Trophoblast cell (in vitro differentiated cells and primary cell): ENCODE measurements around the gene LRRC73.

Source experiments
- DNase-seq, 2 donors: peaks; one replicate each; pipeline ENCODE4 v3.0.0-alpha.2; 2016
- H2AFZ ChIP-seq: 2 replicates; pipeline ENCODE4 v1.6.1; 2013; ENCODE audit warnings: low read length, moderate library complexity, mild to moderate bottlenecking; ENCODE audit not compliant: insufficient read depth, poor library complexity
- H2AK5ac ChIP-seq: 2 replicates; pipeline ENCODE4 v1.6.1; 2013; ENCODE audit warnings: mild to moderate bottlenecking, low read length
- H2BK120ac ChIP-seq: 2 replicates; pipeline ENCODE4 v1.6.1; 2013; ENCODE audit warnings: low read length, mild to moderate bottlenecking, moderate library complexity; ENCODE audit not compliant: insufficient read depth, poor library complexity
- H2BK12ac ChIP-seq: 2 replicates; pipeline ENCODE4 v1.6.1; 2013; ENCODE audit warnings: mild to moderate bottlenecking, low read length, moderate library complexity
- H2BK5ac ChIP-seq: 2 replicates; pipeline ENCODE4 v1.6.1; 2013; ENCODE audit warnings: low read length, low read depth, moderate library complexity, mild to moderate bottlenecking; ENCODE audit not compliant: poor library complexity
- H3K14ac ChIP-seq: 2 replicates; pipeline ENCODE4 v1.6.1; 2013; ENCODE audit warnings: mild to moderate bottlenecking, low read length
- H3K18ac ChIP-seq: 2 replicates; pipeline ENCODE4 v1.6.1; 2013; ENCODE audit warnings: mild to moderate bottlenecking, low read length
- H3K23ac ChIP-seq: 2 replicates; pipeline ENCODE4 v1.6.1; 2013; ENCODE audit warnings: low read length
- H3K27ac ChIP-seq: 2 replicates; pipeline ENCODE4 v1.5.1; 2013; ENCODE audit warnings: low read depth, mild to moderate bottlenecking, inconsistent platforms, low read length, moderate library complexity
- H3K27me3 ChIP-seq: 2 replicates; pipeline ENCODE4 v1.6.1; 2013; ENCODE audit warnings: inconsistent platforms, mild to moderate bottlenecking, low read length, moderate library complexity; ENCODE audit not compliant: insufficient read depth
- H3K36me3 ChIP-seq, 2 experiments: 1 replicate in 1 of 2; 2 replicates in 1 of 2; pipeline ENCODE4 v1.6.1; 2013; ENCODE audit warnings: low read length in 2 of 2, mild to moderate bottlenecking in 2 of 2, moderate library complexity in 1 of 2; ENCODE audit not compliant: insufficient read depth in 2 of 2, control insufficient read depth in 1 of 2
- H3K4ac ChIP-seq: 2 replicates; pipeline ENCODE4 v1.6.1; 2013; ENCODE audit warnings: low read depth, mild to moderate bottlenecking, low read length, moderate library complexity
- H3K4me1 ChIP-seq, 2 experiments: 1 replicate in 1 of 2; 2 replicates in 1 of 2; pipeline ENCODE4 v1.6.1; 2013; ENCODE audit warnings: low read length in 2 of 2, mild to moderate bottlenecking in 2 of 2, moderate library complexity in 1 of 2; ENCODE audit not compliant: insufficient read depth in 2 of 2, control insufficient read depth in 1 of 2
- H3K4me2 ChIP-seq: 2 replicates; pipeline ENCODE4 v1.6.1; 2013; ENCODE audit warnings: inconsistent platforms, mild to moderate bottlenecking, low read length, moderate library complexity
- H3K4me3 ChIP-seq: 2 replicates; pipeline ENCODE4 v1.5.1; 2013; ENCODE audit warnings: mild to moderate bottlenecking, low read depth, low read length, inconsistent platforms
- H3K79me1 ChIP-seq: one replicate; pipeline ENCODE4 v1.6.1; 2013; ENCODE audit warnings: low read length
- H3K79me2 ChIP-seq: 2 replicates; pipeline ENCODE4 v1.6.1; 2013; ENCODE audit warnings: low read length, mild to moderate bottlenecking; ENCODE audit not compliant: control insufficient read depth, insufficient read depth, poor library complexity
- H3K9ac ChIP-seq: 2 replicates; pipeline ENCODE4 v1.6.1; 2013; ENCODE audit warnings: mild to moderate bottlenecking, low read length
- H3K9me3 ChIP-seq: 2 replicates; pipeline ENCODE4 v1.6.1; 2013; ENCODE audit warnings: low read depth, mild to moderate bottlenecking, control low read depth, inconsistent platforms, low read length; ENCODE audit not compliant: insufficient read depth
- H4K12ac ChIP-seq: 2 replicates; pipeline ENCODE4 v1.6.1; 2013; ENCODE audit warnings: low read depth, mild to moderate bottlenecking, low read length, moderate library complexity
- H4K8ac ChIP-seq: 2 replicates; pipeline ENCODE4 v1.6.1; 2013; ENCODE audit warnings: low read depth, mild to moderate bottlenecking, low read length, moderate library complexity
- H4K91ac ChIP-seq: one replicate; pipeline ENCODE4 v1.6.1; 2013; ENCODE audit warnings: low read depth, mild to moderate bottlenecking, low read length, moderate library complexity
- WGBS: extraction: QIAGEN DNeasy Blood & Tissue Kit; methylation state at CpG from one replicate; pipeline ENCODE4 v1.1.7; 2013; ENCODE audit warnings: missing lambda C conversion rate; ENCODE audit not compliant: insufficient read length, insufficient coverage; ENCODE audit errors: extremely low coverage; 5-methylcytosine and 5-hydroxymethylcytosine counted together

The LRRC73 gene

DNA sequence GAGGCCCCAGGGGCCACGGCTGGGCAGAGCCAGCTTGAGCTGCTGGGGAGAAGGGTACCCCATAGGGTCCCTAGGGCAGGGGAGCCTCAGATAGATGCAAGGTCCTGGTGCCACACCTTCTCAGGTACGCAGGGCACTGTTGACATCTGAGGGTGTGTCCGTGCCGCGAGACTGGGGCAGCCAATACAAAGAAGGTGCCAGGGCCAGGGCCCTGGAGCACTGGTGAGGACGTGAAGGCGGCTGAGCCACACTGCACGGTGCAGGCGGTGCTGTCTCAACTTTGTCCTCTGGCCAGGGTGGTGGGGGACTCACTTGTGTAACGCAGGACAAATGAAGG, 649 bp upstream of the LRRC73 start:
- no peak overlapping the region for H3K9ac ChIP-seq
- no peak overlapping the region for H2AK5ac ChIP-seq
- no peak overlapping the region for H2AFZ ChIP-seq
- H3K14ac ChIP-seq, result no peak overlapping the region
- H3K27ac ChIP-seq, result no peak overlapping the region
- H2BK120ac ChIP-seq, result no peak overlapping the region
- no peak overlapping the region for H2BK12ac ChIP-seq
- no peak overlapping the region for H3K18ac ChIP-seq
- H3K79me2 ChIP-seq, result peaks cover 1% of the 10 kb centered on the region
- peaks cover 34 to 43% of the 10 kb centered on the region in 2 experiments for H3K36me3 ChIP-seq
- no peak overlapping the region for H4K91ac ChIP-seq
- H4K8ac ChIP-seq, result no peak overlapping the region
- H3K4ac ChIP-seq, result no peak overlapping the region
- H3K9me3 ChIP-seq, result no peaks in the 10 kb centered on the region
- H3K4me3 ChIP-seq, result no peak overlapping the region
- H4K12ac ChIP-seq, result no peak overlapping the region
- peaks cover 2% of the 10 kb centered on the region for H3K79me1 ChIP-seq
- H3K27me3 ChIP-seq, result peaks cover 20% of the 10 kb centered on the region
- no peak overlapping the region for H3K23ac ChIP-seq
- no peak for DNase-seq
- H3K4me1 ChIP-seq, result peaks cover 8 to 13% of the 10 kb centered on the region in 2 experiments
- no CpG with 5 or more reads among the region's 10 CpGs for WGBS
- no peak overlapping the region for H2BK5ac ChIP-seq
- no peak overlapping the region for H3K4me2 ChIP-seq

DNA sequence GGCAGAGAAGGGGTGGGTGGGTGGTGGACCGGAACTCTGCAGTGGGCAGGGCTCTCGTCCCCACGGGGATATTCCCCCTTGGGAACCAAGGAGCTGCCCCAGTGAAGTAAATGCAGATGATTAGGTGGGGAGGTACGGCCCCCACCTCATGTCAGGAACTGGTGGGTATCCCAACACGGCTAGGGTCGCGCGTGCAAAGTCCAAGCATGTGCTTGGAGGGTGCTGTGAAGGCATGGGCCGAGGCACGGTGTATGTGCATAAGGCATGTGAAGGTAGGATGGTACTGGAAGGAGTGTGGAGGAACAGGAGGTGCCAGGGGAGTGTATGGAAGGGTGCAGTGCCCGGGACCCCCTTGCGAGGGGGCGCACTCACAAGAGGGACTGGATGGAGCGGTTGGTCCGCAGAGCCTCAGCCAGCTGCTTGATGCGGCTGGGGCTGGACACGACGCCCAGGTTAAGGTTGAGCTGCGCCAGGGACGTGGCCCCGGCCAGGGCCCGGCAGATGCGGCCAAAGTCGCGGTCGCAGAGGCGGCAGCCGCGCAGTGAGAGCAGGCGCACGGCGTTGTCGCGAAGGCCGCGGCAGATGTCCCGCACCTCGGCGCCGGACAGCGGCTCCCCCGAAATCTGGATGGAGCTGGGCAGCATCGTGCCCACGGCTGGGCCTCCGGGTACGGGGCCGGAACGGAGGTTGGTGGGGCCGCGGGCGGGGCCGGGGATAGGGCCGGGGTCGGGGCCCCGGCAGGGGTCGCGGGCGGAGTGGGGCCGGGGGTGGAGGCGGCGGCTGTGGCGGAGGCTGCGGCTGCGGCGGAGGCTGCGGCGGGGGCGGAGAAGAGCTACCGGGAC, 783 bp downstream of the LRRC73 start:
- H3K18ac ChIP-seq, result peak overlapping the region; percentile 18
- peak overlapping the region; percentile 76 for H3K4me3 ChIP-seq
- DNase-seq, result peak in 1 of 2 donors; percentile 39
- H2AFZ ChIP-seq, result peak overlapping the region; percentile 10
- no peak overlapping the region for H2BK12ac ChIP-seq
- H3K27ac ChIP-seq, result no peak overlapping the region
- no peak overlapping the region for H3K23ac ChIP-seq
- H3K4me2 ChIP-seq, result peak overlapping the region; percentile 88
- no peak overlapping the region for H4K8ac ChIP-seq
- no peak overlapping the region for H3K14ac ChIP-seq
- H2BK5ac ChIP-seq, result no peak overlapping the region
- H3K79me1 ChIP-seq, result peaks cover 2% of the 10 kb centered on the region
- H3K36me3 ChIP-seq, result peaks cover 38 to 47% of the 10 kb centered on the region in 2 experiments
- no peaks in the 10 kb centered on the region for H3K79me2 ChIP-seq
- peak overlapping the region; percentile 14 for H3K9ac ChIP-seq
- H3K4ac ChIP-seq, result no peak overlapping the region
- H4K91ac ChIP-seq, result no peak overlapping the region
- no CpG with 5 or more reads among the region's 69 CpGs for whole genome bisulfite sequencing
- H3K9me3 ChIP-seq, result no peaks in the 10 kb centered on the region
- peaks cover 20% of the 10 kb centered on the region for H3K27me3 ChIP-seq
- no peak overlapping the region for H2BK120ac ChIP-seq
- H3K4me1 ChIP-seq, result peaks cover 4 to 8% of the 10 kb centered on the region in 2 experiments
- no peak overlapping the region for H2AK5ac ChIP-seq
- no peak overlapping the region for H4K12ac ChIP-seq

DNA sequence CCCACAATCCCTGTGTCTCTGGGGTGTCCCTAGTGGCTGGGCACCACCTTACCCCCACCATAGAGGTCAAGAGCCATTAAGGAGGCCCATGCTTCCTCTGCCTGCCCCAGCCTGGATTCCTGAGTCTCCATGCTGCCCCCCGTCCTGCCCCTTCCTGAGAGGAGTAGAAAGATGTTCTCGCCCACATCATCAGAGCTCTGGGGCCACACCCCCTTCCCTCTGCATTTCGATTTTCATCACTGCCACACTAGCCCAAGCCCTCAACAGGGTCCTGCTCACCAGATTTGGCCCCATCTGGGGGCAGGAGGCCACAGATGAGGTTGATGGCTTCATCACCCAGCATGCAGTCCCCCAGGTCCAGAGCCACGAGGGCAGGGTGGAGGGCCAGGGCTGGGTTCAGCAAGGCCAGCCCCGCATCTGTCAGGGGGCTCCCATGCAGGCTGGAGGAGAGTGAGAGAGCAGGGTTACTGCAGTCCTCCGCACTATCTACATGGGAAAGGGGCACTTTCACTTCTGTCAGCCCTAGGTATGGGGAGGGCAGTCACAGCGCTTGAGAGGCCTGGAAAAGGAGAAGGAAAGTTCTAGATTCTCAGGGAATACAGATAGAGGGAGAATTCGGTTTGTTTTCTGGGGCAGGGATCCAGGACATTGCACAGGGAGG, 1.5 kb downstream of the LRRC73 start:
- Histone ChIP-seq H3K27me3 (peaks cover 20% of the 10 kb centered on the region), H3K27ac (no peak overlapping the region), H3K4me1 (peaks cover 4 to 8% of the 10 kb centered on the region in 2 experiments), H3K23ac (no peak overlapping the region), H3K18ac (no peak overlapping the region), H4K12ac (no peak overlapping the region), H3K36me3 (peaks cover 40 to 49% of the 10 kb centered on the region in 2 experiments), H3K4ac (no peak overlapping the region), H4K91ac (no peak overlapping the region), H3K14ac (no peak overlapping the region), H2AFZ (no peak overlapping the region), H3K9me3 (no peaks in the 10 kb centered on the region), H3K79me2 (no peaks in the 10 kb centered on the region), H3K9ac (peak overlapping the region; percentile 8), H2BK5ac (no peak overlapping the region), H2BK120ac (no peak overlapping the region), H3K79me1 (peaks cover 2% of the 10 kb centered on the region), H4K8ac (no peak overlapping the region), H2BK12ac (no peak overlapping the region), H3K4me2 (no peak overlapping the region), H2AK5ac (no peak overlapping the region), H3K4me3 (no peak overlapping the region)
- WGBS, result no CpG with 5 or more reads among the region's 8 CpGs
- DNase-seq, result no peak

DNA sequence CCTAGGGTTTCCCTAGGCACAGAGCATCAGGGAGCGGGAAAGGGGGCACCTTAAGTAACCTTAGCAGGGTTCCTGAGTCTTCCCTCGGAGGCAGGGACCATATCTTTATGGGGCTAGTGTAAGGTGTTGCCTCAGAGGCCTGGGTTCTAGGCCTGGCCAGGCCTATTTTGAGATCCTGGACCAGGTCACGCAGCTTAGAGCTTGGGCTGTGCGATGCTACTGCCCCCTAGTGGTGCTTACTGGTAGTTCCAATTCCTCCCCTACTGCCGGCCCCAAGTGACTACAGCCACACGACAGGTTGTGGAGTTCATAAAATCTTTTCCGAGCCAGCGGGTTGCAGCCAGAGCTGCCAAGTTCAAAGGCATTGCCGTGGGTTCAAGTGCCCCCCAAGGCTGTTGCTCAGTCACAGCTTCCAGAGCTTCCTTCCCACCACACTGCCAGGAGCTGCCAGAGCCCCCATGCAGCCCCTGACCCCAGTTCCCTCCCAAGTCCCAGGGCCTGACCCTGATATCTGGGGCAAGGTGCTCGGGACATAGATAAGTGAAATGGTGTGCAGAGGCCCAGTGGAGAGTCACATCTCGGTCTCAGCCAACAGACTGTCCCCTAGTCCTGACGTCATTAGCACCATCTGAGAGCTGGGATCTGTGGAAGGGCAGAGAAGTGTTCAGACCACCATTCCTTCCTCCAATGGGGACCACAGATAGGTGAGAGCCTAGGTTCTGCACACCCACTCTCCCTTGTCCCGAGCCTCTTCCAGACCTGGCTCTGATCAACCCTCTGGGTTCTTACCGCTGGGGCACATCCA, 3.3 kb downstream of the LRRC73 start:
- no peak overlapping the region for H3K18ac ChIP-seq
- peak; percentile 80 to 94 for DNase-seq
- H2BK5ac ChIP-seq, result no peak overlapping the region
- no peak overlapping the region for H4K12ac ChIP-seq
- H3K4me2 ChIP-seq, result no peak overlapping the region
- no peak overlapping the region for H2AK5ac ChIP-seq
- H3K27ac ChIP-seq, result no peak overlapping the region
- no peak overlapping the region for H2BK12ac ChIP-seq
- peaks cover 2% of the 10 kb centered on the region for H3K79me1 ChIP-seq
- no CpG with 5 or more reads among the region's 14 CpGs for WGBS
- peaks cover 4 to 8% of the 10 kb centered on the region in 2 experiments for H3K4me1 ChIP-seq
- peaks cover 20% of the 10 kb centered on the region for H3K27me3 ChIP-seq
- no peak overlapping the region for H4K8ac ChIP-seq
- H3K4me3 ChIP-seq, result no peak overlapping the region
- no peak overlapping the region for H4K91ac ChIP-seq
- H2AFZ ChIP-seq, result no peak overlapping the region
- H2BK120ac ChIP-seq, result no peak overlapping the region
- H3K23ac ChIP-seq, result no peak overlapping the region
- no peaks in the 10 kb centered on the region for H3K79me2 ChIP-seq
- H3K14ac ChIP-seq, result no peak overlapping the region
- H3K4ac ChIP-seq, result no peak overlapping the region
- peak overlapping the region; percentile 23 for H3K9ac ChIP-seq
- H3K36me3 ChIP-seq, result peaks cover 39 to 49% of the 10 kb centered on the region in 2 experiments
- H3K9me3 ChIP-seq, result no peaks in the 10 kb centered on the region
